CD4-positive, alpha-beta T cell treated with Interleukin-17A for 1 hour (primary cell): Measurements from ENCODE around the gene NCAM2.

Experiments used
- DNase-seq: peaks from one replicate; pipeline ENCODE4 v3.0.0-alpha.2; 2020

NCAM2 gene

GRCh38 chr21:21179619-21180298, 181.6 kb downstream of the NCAM2 start:
- no peak for DNase-seq

- DNase-seq = no peak
Measured at GRCh38 chr21:21182401-21183010, 184.3 kb downstream of the NCAM2 start.

GRCh38 chr21:21183092-21183491, 184.9 kb downstream of the NCAM2 start:
- no peak for DNase-seq

DNA sequence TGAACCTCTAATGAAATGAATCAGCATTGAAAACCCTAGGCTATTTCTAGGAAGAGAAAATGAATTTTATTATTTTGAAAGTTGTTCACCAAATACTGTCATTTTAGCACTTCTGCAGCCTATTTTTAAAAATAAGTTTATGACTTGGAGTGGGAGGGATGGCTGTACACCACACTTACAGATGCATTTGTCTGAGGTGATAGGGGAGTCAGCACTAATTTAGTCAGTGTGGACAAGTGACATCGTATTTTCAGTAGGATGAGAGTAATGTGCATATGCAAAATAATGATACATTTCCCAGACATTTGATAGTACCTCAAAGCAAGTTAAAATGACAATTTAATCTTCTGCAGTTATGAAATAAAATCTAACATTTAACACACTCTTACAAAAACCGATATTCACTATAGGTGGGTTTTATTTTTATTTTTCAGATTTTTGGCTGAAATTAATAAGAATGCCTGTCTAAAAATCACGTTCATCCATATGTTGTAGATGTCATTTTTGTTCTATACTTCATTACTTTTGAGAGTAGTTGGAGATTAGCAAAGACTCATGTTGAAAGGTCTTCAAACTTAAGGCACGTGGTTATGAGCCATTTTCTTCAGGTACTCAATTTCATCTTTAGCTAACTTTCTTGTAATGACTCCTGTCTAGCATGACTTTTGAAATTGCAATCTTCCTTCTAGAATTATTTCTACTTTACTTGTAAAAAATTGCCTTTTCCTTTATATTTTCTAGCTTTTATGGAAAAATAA, 186.7 kb downstream of the NCAM2 start:
- DNase-seq = no peak

- no peak for DNase-seq
Measured at GRCh38 chr21:21187579-21187978, 189.4 kb downstream of the NCAM2 start.

- no peak for DNase-seq
Measured at GRCh38 chr21:21188513-21189195, 190.4 kb downstream of the NCAM2 start.

DNA sequence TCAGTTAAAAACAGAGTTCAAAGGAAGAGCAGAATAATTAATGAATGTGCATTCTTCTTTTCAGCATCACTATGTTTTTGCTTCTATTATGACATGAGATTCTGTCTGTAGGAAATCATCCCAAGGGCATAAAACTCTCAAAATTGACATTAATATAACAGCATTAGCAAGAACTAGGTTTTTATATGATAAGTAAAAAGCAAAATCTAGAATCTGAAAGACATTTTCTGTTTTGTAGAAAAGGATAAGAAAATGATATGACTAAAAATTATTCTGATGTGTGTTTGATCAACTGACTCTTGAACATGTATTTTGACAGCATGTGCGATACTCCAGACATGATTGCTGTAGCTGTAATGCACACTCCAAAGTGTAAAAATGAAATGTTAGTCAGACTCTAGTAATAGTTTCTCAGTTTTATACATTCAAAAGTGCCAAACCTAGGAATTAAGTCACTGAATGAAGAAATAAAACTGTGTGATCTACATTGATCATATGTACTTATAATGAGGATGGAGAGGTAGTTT, 197.3 kb downstream of the NCAM2 start:
- DNase-seq = no peak

DNA sequence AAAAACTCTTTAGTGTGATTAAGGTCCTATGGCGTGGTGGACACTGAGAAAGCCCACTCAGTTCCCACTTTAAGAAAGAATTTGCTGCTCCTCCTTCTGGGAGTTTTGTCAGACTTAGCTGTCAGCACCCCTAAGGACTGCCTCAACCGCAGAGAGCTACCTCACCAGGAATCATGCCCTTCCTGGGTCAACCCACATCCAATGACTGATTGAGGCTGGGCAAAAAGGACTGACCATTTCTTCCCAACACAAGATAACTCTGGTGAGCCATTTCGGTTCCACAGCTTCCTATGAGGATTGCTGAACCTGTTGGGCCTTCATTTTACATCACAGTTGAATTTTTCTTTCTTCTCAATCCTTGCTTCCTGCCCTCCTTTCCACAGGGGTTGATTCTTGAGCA, 197.9 kb downstream of the NCAM2 start:
- DNase-seq = no peak

DNA sequence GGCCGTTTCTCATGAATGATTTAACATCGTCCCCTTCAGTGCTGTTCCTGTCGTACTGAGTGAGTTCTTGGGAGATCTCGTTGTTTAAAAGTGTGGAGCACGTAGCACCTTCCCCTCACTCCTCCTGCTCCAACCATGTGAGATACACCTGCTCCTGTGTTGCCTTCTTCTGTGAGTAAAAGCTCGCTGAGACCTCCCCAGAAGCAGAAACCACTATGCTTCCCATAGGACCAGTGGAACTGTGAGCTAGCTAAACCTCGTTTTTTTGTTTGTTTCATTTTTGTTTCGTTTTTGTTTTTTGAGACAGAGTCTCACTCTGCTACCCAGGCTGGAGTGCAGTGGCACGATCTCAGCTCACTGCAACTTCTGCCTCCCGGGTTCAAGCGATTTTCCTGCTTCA, 198.6 kb downstream of the NCAM2 start:
- no peak for DNase-seq

DNA sequence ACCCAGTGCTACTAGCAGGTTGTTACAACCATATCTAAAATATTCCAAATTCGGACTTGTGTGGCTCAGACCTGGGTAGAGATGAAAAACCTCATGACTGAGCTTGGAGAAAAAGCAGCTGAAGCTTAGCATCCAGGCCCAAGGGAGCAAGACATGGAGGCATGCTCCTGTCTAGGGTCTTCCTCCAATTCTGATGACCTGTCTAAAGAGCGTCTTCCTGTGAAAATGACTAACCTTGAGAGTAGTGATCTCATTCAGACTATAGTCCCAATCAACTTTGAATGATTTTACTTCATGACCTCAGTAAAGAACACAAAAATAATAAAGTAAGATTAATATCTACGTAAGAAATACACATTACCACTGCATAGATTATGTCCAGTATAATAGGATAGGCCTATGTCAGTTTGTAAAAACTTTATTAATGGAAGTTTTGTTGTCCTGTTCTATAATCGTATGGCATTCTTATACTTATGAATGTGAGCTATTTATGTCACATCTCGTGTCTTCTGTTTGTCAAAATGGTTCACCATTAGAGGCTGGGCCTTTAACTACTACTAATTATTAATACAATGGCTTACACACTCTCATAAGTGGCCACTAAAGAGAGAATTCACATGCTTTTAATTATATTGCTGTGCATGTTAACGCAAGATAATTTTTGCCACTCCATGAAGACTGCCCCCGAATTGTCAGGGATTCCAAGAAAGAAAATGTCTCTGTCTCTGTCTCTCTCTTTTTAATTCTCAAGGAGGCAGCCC, 201.3 kb downstream of the NCAM2 start:
- no peak for DNase-seq

GRCh38 chr21:21200103-21200938, 202.1 kb downstream of the NCAM2 start:
- DNase-seq = peak; percentile 0

DNA sequence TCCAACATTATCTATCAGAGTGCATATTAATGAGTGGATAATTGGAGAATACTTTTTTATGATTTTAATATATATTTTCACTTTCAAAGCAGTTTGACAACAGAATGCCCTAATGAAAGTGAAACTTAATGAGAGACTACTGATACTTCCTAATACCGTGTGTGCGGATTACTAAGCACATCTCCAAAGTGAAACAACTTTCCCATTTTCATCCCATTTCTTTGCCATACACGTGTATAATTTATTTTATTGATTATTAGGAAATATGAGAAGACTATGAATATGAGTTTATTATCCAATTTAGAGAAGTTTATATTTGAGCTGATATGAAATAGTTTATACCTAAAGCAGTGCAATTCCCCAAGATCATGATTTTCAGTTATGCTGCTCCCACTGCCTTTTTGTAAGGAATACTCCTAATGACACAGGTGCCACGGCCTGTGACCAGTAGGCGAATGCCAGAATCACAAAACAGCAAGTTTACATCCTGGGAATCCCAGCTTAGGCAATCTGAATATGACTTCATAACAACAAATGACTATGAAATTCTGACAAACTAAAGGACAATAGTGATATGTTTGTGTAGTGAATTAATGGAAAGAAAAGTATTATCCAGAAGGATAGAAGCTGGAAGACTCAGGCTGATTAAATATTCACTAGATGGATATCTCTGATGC, 202.9 kb downstream of the NCAM2 start:
- no peak for DNase-seq

GRCh38 chr21:21203822-21204339, 205.7 kb downstream of the NCAM2 start:
- DNase-seq = no peak

- no peak for DNase-seq
Measured at GRCh38 chr21:21204366-21204996, 206.3 kb downstream of the NCAM2 start.

DNA sequence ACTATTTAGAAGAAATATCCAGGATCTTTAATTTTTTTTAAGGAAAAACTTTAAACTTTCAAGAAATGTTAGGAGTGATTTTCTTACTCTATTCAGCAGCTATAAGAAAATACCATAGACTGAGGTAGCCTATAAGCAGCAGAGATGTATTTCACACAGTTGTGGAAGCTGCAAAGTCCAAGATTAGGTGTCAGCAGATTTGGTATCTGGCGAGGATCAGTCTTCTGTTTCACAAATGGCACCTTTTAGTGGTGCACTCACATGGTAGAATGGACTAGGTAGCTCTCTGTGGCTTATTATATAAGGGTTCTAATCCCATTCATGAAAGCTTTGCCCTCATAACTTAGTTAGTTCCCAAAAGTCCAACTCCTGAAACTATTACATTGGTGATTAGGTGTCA, 207.4 kb downstream of the NCAM2 start:
- no peak for DNase-seq

DNA sequence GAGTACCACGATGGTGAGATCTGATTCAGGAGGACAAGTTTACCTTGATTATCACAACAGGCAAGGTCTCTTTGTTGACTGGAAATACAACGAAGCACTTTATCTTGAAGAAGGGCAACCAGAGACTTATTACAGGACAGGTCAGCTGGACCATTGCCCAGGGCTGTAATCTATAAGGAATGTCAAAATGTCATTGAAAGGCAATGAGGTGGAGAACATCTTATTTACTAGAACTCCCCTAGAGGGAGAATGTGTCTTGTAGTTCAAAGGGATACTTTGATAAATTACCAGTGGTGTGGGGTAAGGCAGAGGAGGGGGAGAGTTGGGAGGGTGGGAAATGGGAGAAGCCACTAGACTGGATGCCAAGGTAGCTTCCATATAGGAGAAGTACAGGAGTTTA, 212.3 kb downstream of the NCAM2 start:
- DNase-seq = no peak

GRCh38 chr21:21213297-21213696, 215.1 kb downstream of the NCAM2 start:
- DNase-seq = no peak

- DNase-seq = no peak
Measured at GRCh38 chr21:21216047-21216446, 217.8 kb downstream of the NCAM2 start.

GRCh38 chr21:21226472-21226871, 228.3 kb downstream of the NCAM2 start:
- no peak for DNase-seq

DNA sequence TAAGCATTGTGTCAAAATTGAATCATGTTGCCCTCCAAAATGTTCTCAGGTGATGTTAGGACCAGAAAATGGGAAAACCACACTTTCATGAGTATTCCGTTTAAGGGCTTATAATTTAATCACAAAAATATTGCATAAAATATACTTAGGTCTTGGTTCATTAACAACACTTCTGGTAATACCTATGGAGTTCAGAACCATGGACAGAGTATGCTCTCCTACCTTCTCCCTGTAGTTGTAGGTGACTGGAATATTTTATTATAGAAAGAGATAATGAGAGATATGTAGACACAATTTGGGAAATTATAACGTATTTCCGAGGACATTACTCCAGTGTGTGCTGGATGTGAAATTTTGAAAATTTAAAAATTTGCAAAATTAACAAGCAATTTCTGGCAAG, 232.5 kb downstream of the NCAM2 start:
- DNase-seq = no peak
